ENCODE data around the gene ROR2.
"Not testable (repeated sequence)": the region's sequence is repeated elsewhere in the genome, so short reads cannot be mapped to it uniquely, and the experiment has no call there.

ROR2 gene

GRCh38 chr9:91571036-91571435 is 379.0 kb downstream of the ROR2 start:
- DNase-seq (ENCODE audit: low spot score) = no peak

GRCh38 chr9:91567642-91568274 is 382.3 kb downstream of the ROR2 start:
- DNase-seq (ENCODE audit: low spot score) = no peak

DNA sequence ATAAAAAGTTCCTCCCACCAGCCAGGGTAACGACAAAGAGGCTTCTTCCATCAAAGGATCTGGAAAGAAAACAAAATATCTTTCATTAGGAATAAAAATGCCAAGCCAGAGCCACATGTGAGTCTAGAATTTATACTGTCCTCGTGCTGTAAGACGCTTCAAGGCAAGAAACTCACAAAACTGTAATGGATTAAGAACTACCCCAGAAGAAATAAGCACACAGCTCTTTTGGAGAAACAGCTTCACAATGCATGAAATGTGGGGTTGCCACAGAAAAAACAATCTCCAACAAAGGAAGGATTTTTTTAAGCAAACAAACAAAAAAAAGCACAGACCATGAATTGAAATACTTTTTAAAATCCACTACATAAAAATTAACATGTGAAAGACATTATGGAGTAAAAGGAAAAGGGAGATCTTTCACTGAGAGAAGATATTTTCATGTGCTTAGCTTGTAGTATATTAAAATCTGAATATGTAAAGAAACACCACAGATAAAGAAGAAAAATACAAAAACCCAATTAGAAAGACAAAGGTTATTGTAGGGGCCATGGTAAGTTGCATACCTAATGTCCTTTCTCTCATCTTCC is 385.9 kb downstream of the ROR2 start:
- DNase-seq (ENCODE audit: low spot score) = no peak

DNA sequence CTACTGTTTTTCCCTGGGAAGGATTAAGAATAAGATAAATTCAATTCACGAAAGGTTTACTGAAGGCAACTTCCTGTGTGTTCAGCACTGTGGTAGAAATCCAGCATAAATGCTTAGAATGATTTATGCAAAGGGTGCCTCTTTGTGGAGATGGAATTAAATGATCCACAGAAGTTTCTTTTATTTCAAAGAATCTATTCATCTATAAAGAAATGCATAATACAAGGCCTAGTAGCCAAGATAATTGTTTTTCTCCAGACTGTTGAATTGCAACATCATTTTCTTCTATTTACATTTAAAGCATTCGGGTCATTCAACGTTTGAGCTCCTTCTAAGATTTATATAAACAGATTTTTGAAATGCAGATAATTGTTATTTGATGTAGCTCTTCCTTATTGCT is 387.6 kb downstream of the ROR2 start:
- DNase-seq (ENCODE audit: low spot score) = no peak

- DNase-seq (ENCODE audit: low spot score) = no peak
Measured at GRCh38 chr9:91560301-91560700, 389.7 kb downstream of the ROR2 start.

- no peak for DNase-seq (ENCODE audit: low spot score)
Measured at GRCh38 chr9:91558879-91559278, 391.1 kb downstream of the ROR2 start.

DNA sequence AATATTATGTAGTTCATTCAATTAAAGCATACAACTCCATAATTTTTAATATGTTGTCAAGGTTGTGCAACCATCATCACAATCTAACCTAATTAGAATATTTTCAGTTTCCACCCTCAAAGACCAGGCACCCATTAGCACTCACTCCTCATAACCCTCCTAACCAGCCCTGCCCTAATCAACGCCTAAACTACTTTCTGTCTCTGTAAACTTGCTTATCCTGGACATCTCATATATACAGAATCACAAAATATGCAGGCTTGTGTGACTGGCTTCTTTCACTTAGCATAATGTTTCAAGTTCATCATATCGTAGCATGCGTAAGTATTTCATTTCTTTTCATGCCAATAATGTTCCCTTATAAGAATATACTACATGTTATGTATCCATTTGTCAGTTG is 391.6 kb downstream of the ROR2 start:
- DNase-seq (ENCODE audit: low spot score) = no peak

DNA sequence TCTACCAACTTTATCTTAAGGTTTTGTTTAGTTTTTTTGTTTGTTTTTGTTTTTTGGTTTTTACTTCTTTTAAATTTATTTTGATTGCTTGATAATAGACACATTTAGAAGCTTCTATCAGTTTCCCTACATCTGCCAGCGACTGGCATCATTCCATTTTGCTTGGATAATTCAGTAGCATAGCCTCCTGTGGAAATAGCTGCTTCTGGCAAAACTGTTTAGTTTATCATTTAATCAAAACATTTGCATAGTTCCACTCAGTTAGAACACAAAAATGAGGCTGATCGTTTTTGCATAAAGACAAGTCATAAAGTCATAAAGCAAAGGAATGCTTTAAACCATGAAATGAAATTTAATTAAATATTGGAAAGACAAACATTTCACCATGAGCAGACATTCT is 392.7 kb downstream of the ROR2 start:
- no peak for DNase-seq (ENCODE audit: low spot score)

DNA sequence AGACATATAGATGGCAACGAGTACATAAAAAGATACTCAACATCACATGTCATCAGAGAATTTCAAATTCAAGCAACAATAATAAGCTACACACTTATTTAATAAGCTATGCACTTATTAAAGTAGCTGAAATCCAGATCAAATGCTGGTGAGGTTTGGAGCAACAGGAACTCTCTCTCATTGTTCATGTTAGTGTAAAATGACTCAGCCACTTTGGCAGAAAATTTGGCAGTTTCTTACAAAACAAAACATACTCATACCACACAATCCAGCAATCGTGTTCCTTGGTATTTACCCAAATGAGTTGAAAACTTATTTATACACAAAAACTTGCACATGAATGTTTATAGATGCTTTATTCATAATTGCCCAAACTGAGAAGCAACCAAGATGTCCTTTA is 394.9 kb downstream of the ROR2 start:
- no peak for DNase-seq (ENCODE audit: low spot score)

DNA sequence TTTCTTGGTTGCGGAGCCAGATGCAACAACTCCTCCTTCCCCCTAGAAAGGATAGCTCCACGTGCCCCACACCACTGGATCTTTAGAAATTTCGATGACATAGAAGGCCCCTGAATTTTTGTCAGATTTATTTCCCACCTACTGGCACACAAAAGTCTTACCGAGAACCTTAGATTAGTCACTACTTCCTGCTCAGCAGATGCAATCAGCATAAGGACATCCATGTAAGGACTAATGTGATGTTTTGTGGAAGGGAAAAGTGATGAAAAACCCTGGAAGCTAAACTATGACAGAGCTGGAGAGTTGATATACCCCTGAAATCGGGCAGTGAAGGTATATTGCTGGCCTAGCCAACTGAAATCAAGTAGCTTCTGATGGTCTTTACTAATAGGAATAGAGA is 400.9 kb downstream of the ROR2 start:
- DNase-seq (ENCODE audit: low spot score) = no peak

- DNase-seq (ENCODE audit: low spot score) = no peak
Measured at GRCh38 chr9:91547081-91547480, 402.9 kb downstream of the ROR2 start.

DNA sequence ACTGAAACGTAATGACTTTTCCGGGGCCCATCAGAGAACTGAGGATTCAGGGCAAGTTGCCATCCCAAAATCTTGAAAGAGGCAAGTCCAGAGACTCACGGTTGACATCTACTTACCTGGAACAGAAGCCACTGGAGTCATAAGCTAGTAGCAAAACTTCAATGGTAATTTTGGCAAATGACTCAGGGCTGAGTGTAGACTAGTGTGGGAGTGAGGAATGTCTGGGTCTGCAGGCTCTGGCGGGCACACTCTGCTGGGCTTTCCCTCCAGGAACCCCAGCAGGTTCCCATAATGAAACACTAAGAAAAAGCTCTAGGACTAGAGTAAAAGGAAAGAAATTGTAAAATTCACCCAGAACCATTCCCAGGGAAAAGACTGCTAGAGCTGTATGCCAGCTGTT is 403.5 kb downstream of the ROR2 start:
- no peak for DNase-seq (ENCODE audit: low spot score)

- DNase-seq (ENCODE audit: low spot score) = no peak
Measured at GRCh38 chr9:91541734-91542133, 408.3 kb downstream of the ROR2 start.

GRCh38 chr9:91540506-91540905 is 409.5 kb downstream of the ROR2 start:
- not testable (repeated sequence) for DNase-seq (ENCODE audit: low spot score)

DNA sequence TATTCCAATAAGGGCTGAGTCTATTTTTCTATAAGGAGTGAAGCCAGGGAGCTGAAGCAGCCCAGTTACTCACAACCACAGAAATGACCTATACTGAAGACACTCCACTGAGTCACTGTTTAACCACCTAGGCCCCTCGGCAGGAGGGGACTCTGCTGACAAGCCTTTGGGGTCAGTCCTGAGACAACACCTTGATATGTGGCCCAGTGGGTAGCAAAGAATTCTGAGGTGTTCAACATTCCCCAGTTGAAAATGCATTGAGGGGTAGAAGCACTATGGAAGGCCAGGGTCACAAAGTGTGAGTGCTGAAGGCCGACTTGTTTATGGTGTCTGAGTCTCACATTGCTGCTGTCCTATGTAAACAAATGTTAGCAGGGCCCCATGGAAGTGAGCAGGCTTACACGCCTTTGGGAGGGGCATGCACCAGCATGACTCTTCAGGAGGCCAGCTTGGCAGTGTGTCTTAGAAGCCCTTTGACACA is 413.8 kb downstream of the ROR2 start:
- DNase-seq (ENCODE audit: low spot score) = no peak

- no peak for DNase-seq (ENCODE audit: low spot score)
Measured at GRCh38 chr9:91534374-91534773, 415.7 kb downstream of the ROR2 start.

- no peak for DNase-seq (ENCODE audit: low spot score)
Measured at GRCh38 chr9:91533382-91533781, 416.6 kb downstream of the ROR2 start.

GRCh38 chr9:91532325-91532724 is 417.7 kb downstream of the ROR2 start:
- DNase-seq (ENCODE audit: low spot score) = no peak

DNA sequence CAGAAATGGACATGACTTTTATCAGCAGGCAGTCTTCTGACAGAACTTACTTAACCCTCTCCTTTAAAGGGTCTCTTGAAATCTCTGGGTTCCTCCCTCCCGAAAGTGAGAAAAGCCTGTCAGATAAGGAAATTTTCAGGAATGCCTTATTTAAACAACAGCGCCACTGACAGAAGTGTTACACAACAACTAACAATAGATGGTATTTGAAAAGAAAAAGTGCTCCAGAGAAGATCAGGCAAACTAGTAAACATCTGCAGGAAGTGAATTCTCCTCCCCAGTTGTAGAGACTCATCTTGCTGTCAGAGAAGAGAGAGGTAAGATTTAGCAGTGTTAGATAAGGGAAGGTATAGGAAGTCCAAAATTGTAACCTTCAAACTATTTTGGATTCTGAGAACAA is 419.2 kb downstream of the ROR2 start:
- no peak for DNase-seq (ENCODE audit: low spot score)

GRCh38 chr9:91522481-91522880 is 427.5 kb downstream of the ROR2 start:
- no peak for DNase-seq (ENCODE audit: low spot score)

- no peak for DNase-seq (ENCODE audit: low spot score)
Measured at GRCh38 chr9:91519520-91520277, 430.3 kb downstream of the ROR2 start.

GRCh38 chr9:91518462-91518861 is 431.6 kb downstream of the ROR2 start:
- DNase-seq (ENCODE audit: low spot score) = no peak

- DNase-seq (ENCODE audit: low spot score) = no peak
Measured at GRCh38 chr9:91517801-91518200, 432.2 kb downstream of the ROR2 start.
